BJ (cell line): ENCODE data around the gene TUBG2. TPM values are rescaled to one million over a fixed set of nuclear protein-coding genes. Genes with fewer than 3 reads are reported as not detected.

Experiments used
- CTCF ChIA-PET: fragments of 350-600 bp; formaldehyde crosslinking; extraction: SDS; loops from one replicate; lab custom pipeline; 2021; ENCODE audit warnings: antibody characterized with exemption, inconsistent platforms; lab: Yijun Ruan, JAX
- POLR2A ChIA-PET: fragments of 300-600 bp; sonication (Branson Sonifier 250); formaldehyde crosslinking; extraction: SDS; loops from one replicate; lab custom pipeline; 2021; ENCODE audit warnings: antibody characterized with exemption; lab: Charles Lee
- DNase-seq: peaks from one replicate; pipeline ENCODE4 v3.0.0-alpha.2; 2011; ENCODE audit warnings: low read depth
- H3K27me3 ChIP-seq: 2 replicates; pipeline ENCODE4 v1.6.0; 2011; ENCODE audit warnings: low read length; ENCODE audit not compliant: control insufficient read depth, insufficient read depth
- H3K36me3 ChIP-seq: 2 replicates; pipeline ENCODE4 v1.5.1; 2011; ENCODE audit warnings: low read length; ENCODE audit not compliant: control insufficient read depth, insufficient read depth
- H3K4me3 ChIP-seq: 2 replicates; pipeline ENCODE4 v1.5.1; 2011; ENCODE audit warnings: low read depth, mild to moderate bottlenecking, control low read depth, low read length
- CTCF ChIP-seq: IDR thresholded peaks from 2 replicates; pipeline ENCODE4 v1.5.1; 2011; ENCODE audit warnings: low read depth, mild to moderate bottlenecking, control low read depth, inconsistent platforms, low read length, moderate library complexity; ENCODE audit not compliant: insufficient read depth
- polyA plus RNA-seq: library from polyadenylated mRNA; depleted of rRNA; stranded (reverse); fragments of >200 nt; gene quantifications from 2 replicates; pipeline ENCODE4 v1.2.3, GENCODE V29; 2011

Gene TUBG2
- polyA plus RNA-seq, 1 experiment, result 15.1 TPM

- H3K4me3 ChIP-seq, result no peak overlapping the region
- DNase-seq, result no peak
- ChIA-PET CTCF (interaction anchor here (0.7 kb wide), 1 partner anchor 50 kb away, joined by 3 read pairs; no protein-coding TSS in a partner anchor), POLR2A (no interaction called here)
- H3K36me3 ChIP-seq, result no peaks in the 10 kb centered on the region
- no peak for TF ChIP-seq CTCF
- H3K27me3 ChIP-seq, result no peaks in the 10 kb centered on the region; the same call in 1 of the 2 replicates
These were observed 29.6 kb upstream of the TUBG2 start for GRCh38 chr17:42629411-42630009.

DNA sequence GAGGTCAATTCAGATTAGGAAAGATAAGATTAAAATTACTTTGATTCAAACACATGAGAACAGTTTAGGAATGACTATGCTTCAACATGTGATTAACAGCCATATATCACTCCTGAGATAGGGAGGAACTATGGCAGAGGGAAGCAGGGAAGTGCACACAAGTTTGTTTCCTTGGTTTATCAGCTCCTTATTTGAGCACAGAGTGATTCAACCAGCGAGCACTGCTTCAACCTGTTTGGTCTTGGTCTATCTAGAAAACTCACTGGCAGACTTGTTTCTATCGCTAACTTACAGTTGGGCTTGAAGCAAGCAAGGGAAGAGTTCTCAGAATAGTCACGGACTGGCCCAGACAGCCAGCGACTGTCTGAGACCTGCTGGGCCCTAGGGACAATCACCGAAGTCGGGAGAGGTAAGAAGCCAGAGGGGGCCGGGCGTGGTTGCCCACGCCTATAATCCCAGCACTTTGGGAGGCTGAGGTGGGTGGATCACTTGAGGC, 26.1 kb upstream of the TUBG2 start:
- TF ChIP-seq CTCF, result no peak
- CTCF ChIA-PET, result interaction anchor here (1.4 kb wide), 1 partner anchor 24 kb away, joined by 4 read pairs; no protein-coding TSS in a partner anchor
- DNase-seq, result no peak

GRCh38 chr17:42639525-42640113, 19.5 kb upstream of the TUBG2 start:
- ChIA-PET POLR2A (no interaction called here), CTCF (no interaction called here)
- no peak for TF ChIP-seq CTCF
- Histone ChIP-seq H3K4me3 (no peak overlapping the region), H3K36me3 (no peaks in the 10 kb centered on the region), H3K27me3 (peaks cover 4% of the 10 kb centered on the region; the same call in 1 of the 2 replicates)
- DNase-seq, result no peak

More for the DNA sequence above, 26.1 kb upstream of the TUBG2 start:
- Histone ChIP-seq H3K27me3 (no peaks in the 10 kb centered on the region; the same call in 1 of the 2 replicates), H3K4me3 (no peak overlapping the region), H3K36me3 (no peaks in the 10 kb centered on the region)
- POLR2A ChIA-PET, result no interaction called here

GRCh38 chr17:42640121-42640520, 19.0 kb upstream of the TUBG2 start:
- CTCF ChIA-PET, result no interaction called here
- no peak overlapping the region for H3K4me3 ChIP-seq
- H3K36me3 ChIP-seq, result no peaks in the 10 kb centered on the region
- peaks cover 4% of the 10 kb centered on the region; the same call in 1 of the 2 replicates for H3K27me3 ChIP-seq
- TF ChIP-seq CTCF, result no peak
- no peak for DNase-seq
- POLR2A ChIA-PET, result no interaction called here

GRCh38 chr17:42642336-42642735, 16.7 kb upstream of the TUBG2 start:
- ChIA-PET CTCF (no interaction called here), POLR2A (no interaction called here)
- no peaks in the 10 kb centered on the region for H3K36me3 ChIP-seq
- no peak overlapping the region for H3K4me3 ChIP-seq
- no peak for DNase-seq
- peaks cover 4% of the 10 kb centered on the region; the same call in 1 of the 2 replicates for H3K27me3 ChIP-seq
- no peak for TF ChIP-seq CTCF
